GM18517 (cell line): ENCODE results near the gene TSC2.
"Not testable (repeated sequence)": the region's sequence is repeated elsewhere in the genome, so short reads cannot be mapped to it uniquely, and the experiment has no call there.

Source experiments
- ATAC-seq: cut with Tn5 transposase; IDR thresholded peaks from one replicate; pipeline ENCODE4 v1.9.1; 2021; ENCODE audit warnings: mild to moderate bottlenecking, moderate library complexity; ENCODE audit not compliant: unreplicated experiment

The TSC2 gene

DNA sequence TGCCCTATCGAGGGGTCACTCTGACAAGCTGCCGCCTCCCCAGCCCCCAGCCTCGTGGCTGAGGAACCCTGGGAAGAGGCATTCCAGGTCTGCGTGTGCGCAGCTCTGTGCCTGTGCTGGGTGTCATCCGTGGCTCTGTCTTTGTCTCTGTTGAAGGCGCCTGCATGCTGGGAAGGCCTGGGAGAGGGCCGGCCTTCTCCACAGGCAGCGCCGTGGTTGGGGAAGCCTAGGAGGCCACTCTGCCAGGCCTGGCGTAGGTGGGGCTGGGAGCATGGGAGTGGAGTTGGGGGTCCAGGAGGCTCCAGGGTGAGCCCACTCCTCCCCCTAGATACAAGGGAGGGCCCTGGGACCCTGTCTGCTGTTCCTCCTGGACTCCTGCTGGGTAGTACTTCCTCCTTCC is 17.7 kb upstream of the TSC2 start:
- ATAC-seq, result no peak

DNA sequence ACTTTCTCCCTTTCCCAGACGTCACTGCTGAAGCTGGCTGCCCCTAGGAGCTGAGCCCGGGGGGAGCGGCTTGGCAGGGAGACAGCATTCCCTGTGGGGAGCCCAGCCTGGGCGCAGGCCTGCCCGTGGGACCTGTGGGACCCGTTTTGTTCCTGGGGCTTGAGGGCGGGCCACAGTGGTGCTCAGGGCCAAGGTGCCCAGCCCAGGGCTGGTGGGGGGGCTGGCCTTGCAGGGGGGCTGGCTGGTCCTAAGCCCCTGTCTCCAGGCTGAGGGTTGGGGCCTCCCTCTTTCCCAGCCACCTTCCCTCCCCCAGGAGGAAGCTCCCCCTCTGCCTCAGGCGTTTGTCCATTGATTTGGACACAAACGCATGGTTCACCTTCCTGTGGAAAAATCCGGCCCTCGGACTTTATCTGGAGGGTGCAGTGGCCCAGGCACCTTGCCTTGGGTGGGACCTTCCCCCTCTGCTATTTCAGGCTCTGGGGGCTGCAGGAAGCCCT is 16.7 kb upstream of the TSC2 start:
- no peak for ATAC-seq

DNA sequence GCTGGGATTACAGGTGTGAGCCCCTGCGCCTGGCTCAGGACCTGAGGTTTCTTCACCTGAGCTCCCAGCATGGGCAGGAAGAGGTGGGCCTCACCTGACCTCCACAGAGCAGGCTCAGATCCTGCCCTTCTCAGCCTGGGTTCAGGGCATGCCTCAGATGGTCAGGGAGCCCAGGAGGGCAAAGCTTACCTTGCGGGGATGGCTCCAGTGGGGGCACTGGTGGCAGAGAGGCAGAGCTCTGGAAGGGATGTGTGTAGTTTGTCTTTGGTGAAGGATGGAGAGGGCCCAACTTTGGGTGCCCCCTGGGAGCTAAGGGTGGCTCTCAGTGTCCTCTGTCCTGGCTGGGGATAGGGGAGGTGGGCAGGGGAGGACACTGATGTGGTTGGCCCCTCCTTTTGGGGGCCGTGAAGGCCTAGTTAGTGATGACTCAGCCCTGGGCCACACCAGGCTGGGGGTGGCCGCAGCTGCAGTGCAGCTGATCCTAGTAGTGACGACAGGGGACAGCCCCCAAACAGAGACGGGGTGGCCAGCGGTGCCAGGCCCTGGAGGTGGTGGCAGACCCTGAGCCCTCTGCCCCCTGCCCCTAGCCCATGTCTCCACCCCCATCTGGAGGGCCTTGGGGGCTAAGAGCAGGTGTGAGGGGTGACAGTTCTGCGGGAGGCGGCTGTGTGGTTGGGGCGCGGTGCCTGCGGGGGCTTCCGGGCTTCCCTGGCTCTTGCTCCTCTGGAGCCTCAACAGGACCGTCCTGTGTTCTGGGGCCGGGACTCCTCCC is 15.3 kb upstream of the TSC2 start:
- no peak for ATAC-seq

DNA sequence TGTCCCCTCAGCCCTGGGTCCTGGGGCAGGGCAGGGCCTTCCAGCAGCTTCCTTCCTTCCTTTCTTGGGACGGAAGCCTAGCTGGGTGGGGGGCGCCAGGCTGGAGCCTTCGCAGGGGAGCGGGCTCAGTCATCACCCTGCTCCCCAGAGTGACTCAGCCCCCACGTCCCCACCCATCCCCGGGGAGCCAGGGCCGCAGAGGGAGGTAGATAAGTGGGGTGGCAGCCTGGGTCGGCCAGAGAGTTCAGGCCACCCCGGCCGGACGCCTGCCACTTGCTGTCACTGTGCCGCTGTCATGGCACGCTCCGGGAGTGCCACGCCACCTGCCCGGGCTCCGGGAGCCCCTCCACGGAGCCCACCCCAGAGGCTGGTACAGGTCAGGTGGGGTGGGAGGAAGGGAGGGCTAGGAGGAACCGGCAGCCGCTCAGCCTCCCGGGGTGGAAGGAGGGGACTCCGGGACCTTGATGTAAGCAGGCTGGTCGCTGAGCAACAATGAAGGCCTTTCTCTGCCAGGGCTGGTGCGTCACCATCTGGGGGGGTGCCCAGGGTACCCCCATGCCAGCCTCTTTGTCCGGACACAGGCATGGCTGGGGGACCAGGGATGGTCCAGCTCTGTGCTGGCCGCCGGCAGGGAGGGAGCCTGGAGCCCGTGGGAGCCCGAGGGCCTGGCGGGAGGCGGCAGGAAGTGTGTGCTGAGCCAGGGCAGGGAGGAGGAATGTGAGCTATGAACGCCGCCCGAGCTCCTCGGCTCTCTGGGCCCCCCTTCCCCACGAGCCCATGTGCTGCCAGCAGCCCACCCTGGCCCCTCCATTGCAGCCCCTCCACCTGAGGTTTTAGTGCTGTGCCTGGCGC is 14.5 kb upstream of the TSC2 start:
- no peak for ATAC-seq

DNA sequence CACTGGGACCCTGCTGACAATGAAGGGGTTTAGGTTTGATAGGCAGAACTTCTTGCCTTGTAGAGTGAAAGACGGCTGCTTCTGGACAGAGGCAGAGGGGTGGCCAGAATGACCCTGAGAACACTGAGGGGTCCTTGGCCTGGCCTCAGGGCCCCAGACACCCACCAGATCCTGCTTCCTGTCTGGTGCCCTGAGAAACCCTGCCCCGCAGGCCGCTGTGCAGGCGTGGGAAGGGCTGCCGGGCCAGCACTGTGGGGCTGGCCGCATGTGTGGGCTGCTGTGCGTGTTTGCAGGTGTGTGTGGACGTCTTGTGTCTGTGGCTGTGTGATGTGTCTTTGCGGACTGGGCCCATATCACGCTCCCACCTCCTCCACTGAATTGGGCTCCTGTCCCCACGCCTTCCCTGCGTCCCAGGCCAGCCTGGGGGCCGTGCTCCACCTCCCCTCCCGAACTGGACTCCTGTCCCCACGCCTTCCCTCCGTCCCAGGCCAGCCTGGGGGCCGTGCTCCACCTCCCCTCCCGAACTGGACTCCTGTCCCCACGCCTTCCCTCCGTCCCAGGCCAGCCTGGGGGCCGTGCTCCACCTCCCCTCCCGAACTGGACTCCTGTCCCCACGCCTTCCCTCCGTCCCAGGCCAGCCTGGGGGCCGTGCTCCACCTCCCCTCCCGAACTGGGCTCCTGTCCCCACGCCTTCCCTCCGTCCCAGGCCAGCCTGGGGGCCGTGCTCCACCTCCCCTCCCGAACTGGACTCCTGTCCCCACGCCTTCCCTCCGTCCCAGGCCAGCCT is 13.7 kb upstream of the TSC2 start:
- ATAC-seq, result not testable (repeated sequence)

DNA sequence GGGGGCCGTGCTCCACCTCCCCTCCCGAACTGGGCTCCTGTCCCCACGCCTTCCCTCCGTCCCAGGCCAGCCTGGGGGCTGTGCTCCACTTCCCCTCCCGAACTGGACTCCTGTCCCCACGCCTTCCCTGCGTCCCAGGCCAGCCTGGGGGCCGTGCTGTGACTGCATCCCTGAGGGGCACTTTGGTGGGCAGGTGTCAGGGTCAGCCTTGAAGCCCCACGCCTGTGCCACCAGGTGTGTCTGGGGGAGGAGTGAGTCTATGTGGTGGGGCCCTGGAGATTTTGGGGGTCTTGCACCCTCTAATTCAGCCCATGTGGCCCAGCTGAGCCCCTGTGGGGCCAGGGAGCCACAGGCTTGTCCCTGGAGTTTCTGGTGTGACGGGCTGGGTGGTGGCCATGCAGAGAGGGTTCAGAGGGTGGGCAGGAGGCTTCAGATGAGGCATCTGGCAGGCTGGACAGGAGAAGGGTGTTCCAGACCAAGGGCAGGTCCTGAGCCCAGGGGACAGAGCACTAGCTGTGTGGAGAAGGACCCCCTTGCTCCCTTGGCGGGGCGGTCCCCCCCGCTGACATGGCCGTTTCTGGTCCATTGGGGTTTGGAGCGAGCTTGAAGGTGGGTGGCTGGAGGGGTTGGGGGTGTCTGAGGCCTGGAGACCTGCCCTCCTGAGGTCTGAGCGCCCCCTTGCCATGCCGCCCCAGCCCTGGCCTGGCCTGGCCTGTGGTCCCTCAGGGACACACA is 12.9 kb upstream of the TSC2 start:
- ATAC-seq, result no peak

DNA sequence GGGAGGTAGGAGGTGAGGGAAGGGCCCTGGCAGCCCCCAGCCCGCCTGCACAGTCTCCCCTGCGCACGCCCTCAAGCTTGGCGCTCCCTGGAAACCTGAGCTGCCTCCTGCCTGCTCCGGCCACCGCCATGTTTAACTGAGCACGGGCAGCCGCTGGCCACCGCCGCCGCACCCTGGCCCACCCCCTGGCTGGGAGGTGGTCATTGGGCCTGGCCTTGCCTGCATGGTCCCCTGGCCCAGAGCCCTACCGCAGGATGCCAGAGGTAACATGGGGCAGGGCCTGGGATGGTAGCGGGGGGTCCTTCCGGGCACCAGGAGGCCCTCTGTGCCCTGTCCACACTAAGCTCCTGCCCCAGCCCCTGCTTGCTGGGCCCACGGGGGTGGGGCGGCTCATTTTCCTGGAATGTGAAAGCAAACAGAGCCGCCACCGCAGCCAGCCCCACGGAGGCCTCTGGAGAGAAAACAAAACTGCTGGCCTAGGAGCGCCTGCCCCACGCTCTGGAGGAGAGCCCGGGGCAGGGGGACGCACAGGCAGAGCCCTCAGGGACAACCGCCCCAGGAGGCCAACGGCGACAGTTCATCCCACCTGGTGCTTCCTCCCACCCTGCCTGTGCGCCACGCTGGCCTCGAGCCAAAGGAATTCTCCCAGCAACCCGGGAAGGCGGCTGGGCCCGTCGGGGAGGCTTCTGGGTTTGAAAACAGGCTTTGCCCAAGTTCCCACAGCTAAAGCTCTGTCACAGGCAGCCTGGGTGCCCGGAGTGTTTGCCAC is 12.2 kb upstream of the TSC2 start:
- no peak for ATAC-seq

DNA sequence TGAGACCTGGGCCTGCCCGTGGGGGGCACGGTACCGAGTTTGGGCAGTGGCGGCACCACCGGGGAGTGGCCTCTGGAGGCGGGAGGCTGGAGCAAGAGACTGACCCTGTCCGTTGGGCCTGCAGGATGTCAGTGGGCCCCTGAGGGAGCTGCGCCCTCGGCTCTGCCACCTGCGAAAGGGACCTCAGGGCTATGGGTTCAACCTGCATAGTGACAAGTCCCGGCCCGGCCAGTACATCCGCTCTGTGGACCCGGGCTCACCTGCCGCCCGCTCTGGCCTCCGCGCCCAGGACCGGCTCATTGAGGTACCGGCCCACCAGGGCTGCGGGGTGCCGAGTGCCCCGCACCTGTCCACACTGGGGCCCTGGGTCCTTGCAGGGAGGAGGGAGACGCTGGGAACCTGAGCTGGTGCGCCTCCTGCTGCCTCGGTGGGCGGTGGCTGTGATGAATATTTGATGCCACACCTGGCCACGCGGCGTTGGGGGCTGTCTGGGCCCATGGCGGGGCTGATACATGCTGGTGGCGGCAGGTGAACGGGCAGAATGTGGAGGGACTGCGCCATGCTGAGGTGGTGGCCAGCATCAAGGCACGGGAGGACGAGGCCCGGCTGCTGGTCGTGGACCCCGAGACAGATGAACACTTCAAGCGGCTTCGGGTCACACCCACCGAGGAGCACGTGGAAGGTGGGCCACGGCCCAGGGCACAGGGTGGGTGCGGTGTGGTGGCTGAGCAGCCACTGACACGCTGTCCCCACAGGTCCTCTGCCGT is 11.4 kb upstream of the TSC2 start:
- ATAC-seq, result no peak

DNA sequence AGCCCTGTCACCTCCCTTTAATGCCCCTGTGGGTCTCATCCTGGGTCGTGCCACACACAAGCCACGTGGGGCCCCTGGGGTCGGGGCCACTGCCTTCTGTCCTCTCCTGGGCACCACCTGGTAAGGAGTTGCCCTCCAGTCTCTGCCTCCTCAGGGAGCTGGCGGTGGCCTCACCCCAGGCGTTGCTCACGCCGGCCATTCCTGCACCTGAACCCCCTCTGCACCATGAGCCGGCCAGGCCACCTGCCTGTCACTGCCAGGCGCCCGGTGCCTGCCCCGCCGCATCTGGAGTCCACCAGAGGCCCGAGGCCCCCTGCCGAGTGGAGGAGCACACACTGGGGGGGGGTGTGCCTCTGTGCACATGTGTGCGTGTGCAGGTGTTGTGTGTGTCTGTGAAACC is 10.7 kb upstream of the TSC2 start:
- ATAC-seq, result no peak

DNA sequence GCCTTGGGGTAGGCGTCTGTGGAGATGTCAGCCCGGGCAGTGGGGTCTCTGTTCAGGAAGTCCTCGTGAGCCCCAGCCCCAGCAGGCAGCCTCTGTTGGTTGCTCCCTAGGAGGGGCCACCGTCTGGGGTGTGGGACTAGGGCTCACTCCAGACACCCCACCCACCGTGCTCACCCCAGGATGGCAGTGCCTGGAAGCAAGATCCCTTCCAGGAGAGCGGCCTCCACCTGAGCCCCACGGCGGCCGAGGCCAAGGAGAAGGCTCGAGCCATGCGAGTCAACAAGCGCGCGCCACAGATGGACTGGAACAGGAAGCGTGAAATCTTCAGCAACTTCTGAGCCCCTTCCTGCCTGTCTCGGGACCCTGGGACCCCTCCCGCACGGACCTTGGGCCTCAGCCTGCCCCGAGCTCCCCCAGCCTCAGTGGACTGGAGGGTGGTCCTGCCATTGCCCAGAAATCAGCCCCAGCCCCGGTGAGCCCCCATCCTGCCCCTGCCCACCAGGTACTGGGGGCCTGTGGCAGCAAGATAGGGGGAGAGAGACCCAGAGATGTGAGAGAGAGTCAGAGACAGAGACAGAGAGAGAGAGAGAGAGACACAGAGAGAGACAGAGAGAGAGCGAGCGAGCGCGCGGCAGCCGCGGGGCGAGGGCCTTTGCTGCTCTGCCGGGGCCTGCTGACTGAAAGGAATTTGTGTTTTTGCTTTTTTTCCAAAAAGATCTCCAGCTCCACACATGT is 10.0 kb upstream of the TSC2 start:
- ATAC-seq, result no peak

DNA sequence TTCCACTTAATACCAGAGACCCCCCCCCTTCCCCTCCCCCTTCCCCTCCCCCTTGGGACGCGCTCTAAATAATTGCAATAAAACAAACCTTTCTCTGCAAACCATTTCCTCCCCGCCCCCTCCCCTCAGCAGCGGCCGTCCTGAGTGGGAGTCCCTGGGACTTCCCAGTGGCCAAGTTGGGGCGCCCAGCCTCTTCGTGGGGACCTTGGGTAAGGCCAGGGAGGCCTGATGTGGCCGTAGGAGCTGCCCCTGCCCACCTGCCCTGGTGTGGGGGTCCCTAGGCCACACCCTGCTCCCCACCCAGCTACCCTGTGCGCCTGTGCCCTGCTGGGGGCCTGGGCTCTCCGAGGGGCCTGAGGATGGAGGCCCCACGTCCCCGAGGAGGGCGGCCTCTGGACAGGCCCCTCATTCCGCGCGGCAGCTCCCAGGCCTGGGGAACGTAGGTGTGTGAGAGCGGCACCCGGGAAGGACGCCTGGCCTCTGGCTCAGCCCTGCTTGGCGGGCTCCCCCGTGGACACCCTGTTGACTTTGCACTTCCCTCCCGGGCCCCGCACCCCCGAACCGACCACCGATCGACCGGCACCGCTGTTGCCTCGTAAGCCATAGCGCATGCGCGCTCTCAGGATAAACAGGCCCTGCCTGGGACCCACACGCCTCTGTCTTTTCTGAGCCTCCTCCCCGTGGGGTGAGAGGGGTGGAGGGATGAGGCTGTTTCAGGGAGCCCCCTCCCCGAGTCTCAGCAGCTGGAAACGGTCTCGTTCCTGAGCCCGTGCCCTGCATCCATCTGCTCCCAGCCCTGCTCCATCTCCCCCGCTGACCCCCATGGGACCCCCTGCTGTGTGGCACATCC is 9.2 kb upstream of the TSC2 start:
- ATAC-seq, result no peak

DNA sequence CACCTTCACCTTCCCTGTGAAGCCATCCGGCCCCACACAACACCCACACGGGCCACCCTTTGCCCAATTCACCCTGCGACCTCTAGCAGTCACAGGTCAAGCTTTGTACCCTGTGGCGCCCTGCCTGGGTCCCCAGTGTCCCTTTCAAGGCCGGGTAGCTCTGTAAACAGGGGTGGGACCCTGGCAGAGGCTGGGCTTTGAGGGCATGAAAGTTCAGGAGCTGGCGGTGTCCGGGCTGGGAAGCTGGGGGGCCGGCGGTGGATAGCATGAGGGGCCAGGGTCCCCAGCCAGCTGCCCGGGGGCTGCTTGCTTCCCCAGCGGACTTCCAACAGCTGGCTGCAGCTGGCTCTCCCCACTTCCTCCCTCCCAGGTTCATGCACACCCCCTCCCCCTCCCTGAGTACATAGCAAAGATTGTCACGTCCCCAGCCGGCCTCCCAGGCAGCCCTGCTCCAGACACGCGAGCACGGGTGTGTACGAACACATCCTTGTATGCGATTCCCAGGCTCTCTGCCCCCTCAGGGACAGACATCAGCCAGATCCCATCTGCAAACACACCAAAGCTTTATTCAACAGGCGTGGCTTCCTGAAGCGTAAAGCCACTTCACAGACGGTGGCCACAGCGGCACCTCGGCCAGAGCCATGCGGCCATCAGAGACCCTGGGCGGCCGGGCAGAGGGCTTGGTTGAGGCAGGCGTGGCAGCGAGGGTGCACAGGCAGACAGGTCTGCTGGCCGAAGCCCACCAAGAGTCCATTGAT is 8.3 kb upstream of the TSC2 start:
- no peak for ATAC-seq

DNA sequence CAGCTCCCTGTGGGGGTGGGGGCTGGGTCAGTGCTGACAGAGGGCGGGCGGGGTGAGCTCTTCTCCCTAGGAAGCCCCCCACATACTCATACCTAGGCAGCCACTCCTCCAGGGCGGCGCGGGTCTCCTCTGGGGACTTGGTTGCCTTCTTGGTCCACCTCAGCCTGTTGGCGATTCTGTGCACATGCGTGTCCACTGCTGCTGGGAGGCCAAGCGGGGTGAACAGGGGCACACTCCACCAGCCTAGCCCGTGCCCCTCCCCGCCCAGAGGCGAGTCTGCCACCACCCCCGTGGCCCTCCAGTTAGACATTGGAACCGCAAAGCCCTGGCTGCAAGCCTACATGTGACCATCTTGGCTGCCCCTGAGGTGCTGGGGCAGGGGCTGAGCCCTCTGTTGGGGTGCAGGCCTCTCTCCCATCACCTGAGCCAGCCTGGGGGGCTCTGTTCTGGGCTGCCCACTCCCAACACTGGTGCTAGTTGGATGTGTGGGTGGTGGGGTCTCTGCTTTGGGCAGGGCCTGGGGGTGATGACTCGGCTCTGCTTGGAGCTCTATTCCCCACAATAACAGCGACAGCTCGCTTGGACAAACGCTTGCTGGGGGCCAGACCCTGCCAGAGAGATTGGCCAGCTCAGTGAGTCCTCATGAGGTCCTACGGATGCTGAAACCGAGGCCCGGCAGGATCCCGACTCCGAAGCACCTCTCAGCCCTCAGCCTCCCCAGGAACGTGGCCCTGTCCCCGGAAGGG is 7.6 kb upstream of the TSC2 start:
- ATAC-seq, result no peak

DNA sequence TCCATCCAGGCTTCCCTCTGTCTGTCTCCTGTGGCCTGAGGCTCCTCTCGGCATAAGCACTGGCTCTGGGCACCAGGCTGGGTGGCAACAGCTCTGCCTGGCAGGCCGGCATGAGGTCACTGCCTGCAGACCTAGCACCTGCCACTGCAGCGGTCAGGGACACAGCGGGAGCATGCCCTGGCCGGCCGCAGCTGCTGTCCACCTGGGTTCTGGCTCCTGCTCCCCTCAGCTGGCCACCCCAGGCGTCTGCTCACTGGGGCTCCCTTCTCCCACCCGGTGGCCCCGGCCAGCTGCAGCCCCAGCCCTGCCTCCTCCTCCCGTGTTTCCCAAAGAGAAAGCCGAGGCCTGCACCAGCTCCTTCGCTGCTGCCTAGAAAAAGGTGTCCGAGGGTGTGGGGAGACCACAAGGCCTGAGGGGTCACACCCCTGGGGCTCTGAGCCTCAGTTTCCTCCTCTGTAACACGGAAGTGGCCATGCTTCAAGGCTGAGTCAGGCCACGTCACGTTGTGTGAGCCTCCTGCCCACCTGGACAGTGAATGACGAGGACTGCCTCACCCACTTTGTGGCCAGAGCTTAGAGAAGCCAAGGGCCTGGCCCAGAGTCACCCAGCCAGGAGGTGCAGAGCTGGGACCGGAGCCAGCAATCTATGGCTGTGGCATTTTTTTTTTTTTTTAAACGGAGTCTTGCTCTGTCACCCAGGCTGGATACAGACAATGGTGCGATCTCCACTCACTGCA is 6.8 kb upstream of the TSC2 start:
- no peak for ATAC-seq

DNA sequence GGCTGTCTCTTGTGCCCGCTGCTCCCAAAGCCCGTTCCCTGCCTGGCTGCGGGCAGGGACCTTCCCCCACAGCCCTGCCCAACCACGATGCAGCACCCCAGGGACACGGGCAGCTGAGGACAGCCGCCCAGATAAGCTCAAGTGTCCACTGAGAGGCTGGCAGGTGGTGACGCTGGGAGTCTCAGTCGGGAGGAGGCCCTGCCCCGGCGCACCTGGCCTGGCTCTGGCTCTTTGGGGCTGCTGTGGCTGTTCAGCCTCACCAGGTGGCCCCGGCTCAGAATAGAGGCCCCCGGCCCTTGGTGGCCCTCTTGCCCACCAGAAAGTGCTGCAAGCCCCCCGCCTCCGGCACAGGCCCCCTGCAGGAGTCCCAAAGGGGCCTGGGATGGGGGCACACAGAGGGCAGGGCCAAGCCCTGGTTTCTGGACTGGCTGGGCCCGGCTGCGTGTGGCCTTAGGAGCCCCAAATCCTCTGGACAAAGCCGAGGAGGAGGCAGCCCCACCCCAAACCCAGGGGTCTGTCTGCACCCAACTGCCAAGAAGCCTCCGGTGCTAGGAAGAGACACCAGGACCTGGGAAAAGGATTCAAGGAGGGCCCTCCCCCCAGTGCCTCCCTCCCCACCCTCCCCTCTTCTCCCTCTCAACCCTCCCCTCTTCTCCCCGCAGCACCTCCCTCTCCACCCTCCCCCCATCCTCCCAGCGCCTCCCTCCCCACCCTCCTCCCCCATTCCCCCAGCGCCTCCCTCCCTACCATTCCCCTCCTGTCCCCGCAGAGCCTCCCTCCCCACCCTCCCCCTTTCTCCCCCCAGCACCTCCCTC is 5.4 kb upstream of the TSC2 start:
- no peak for ATAC-seq
